ENCODE measurements around the gene CTR9. TPM values are rescaled to one million over a fixed set of nuclear protein-coding genes. Genes with fewer than 3 reads are reported as not detected.

CTR9 gene
- polyA plus RNA-seq, 3 donors: 8.2 to 15.3 (median 13.9) TPM

DNA sequence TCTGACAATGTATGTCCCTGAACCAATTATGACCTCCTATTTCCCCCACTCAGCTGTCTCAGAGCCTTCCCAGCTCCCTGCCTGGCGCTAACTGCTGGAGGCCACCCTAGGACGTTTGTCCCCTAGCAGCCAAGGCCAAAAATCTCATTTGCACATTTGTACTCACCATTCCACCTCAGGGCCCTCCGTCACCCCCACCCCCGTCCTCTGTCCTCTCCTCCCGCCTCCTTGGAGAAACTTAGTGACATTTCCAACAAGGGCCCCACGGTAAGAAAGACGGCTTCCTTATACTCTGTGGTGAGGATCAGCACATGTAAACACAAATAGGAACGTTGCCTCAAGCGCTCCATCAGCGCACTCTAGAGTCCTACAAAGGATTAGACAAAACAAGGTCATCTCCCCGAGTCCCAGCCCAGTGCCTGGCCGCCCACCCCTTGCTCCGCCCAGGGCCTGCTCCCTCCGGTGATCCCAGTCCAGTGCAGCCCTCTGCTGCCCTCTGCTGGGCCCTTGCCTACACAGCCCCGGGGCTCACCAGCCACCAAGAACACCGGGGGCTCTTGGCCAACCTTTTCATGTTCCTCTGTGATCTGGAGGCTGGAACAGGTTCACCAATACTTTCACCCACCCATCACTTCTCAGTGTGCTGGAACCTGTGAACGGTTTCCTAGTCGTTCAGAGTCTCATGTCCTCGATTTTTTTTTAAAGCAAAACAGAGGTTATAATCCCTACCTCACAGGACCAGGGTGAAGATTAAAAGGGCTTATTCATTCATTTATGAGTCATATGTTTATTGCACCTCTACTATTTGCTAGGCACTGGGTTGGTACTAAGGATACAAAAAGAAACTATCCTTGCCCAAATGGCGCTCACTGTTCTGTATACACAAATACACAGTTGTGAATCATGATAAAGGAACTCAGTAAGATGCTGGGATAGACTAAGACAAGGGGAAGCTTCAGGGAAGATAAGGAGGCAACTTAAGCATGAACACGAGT, 15.3 kb upstream of the CTR9 start:
- WGBS, 3 donors: 10 to 13% (median 11%) methylated on average over 21 of the region's 21 CpGs
- H3K27ac ChIP-seq (ENCODE audit: low read depth, low read length): no peak overlapping the region

DNA sequence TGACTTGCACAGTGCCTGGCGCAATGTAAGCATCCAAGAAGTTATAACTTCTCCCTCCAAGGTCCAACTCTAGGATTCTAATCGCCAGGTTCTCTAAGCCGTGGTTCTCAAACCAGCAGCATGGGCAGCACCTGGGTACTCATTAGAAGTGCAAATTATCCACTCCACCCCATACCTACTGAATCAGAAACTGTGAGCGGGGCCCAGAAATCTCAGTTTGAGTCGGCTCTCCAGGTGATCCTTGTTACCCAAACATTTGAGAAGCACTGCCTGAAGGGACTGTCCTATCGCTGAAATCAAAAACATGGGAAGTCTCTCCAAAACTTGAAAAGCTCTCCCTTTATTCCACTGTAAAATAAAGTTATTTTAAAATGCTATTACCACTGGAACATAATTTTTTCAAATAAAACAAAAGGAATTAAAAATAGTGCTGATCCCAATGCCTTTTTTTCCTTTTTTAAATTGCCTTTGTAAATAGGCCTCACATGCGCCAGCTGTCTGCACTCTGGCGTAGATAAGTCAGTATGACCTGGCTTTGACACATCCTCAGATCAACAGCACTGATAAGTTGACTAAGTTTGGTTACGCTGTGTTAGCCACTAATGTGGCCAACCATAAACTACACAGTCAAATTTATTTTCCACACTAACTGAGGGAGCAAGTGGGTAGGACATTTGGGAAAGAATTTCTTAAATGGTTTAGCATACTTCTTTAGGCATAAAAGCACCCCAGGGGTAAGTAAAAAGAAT, 8.4 kb upstream of the CTR9 start:
- H3K27ac ChIP-seq (ENCODE audit: low read depth, low read length): no peak overlapping the region
- WGBS, 3 donors: 81 to 82% (median 81%) methylated on average over 9 of the region's 9 CpGs

DNA sequence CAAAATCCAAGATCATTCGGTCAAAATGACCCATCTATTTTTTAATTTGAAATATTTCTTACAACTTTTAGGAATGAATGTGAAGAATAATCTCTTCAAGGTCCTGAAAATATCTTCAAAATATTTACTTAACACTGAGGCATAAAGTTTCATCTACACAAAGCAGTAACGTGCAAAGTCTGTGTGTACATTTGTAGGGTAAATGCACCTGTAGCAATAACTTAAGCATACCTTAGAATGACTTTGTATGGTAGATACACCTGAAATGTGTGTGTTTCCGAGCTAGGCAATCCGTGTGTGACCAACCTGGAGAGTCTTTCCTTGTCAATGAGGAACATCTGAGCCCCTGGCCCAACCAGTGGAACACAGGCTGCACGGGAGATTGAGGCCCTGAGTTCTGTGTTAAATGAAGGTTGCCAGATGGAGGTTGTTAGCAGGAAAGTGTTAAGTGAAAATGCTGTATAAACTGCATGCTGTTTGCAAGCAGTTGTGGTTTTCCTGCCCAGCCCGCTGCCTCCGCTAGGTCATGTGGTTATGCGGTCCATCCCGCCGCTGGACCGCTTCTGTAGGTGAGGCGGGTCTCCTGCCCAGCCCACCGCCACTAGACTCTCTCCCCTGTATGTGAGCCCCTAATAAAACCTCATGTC, 7.6 kb upstream of the CTR9 start:
- 46 to 65% (median 56%) methylated on average over 13 of the region's 13 CpGs for WGBS, 3 donors
- H3K27ac ChIP-seq (ENCODE audit: low read depth, low read length): no peak overlapping the region

DNA sequence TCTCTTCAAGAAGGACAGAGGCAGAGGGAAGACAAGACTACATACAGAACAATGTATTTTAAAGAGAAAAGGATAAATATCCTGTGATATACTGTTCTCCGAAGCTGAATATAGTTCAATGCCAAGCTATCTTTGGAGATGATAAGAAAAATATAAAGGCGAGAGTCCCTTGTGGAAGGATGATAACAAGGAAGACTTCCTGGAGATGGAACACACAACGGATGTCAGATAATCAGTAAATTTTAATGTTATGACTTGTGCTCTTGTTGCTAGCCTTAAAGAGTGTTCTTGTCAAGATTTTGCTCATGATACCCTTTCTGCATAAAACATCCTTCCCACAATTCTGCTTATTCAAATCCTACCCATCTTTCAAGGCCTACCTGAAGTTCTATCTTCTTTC, 6.8 kb upstream of the CTR9 start:
- no peak overlapping the region for H3K27ac ChIP-seq (ENCODE audit: low read depth, low read length)
- 63 to 71% (median 71%) methylated on average over 3 of the region's 3 CpGs for WGBS, 3 donors

DNA sequence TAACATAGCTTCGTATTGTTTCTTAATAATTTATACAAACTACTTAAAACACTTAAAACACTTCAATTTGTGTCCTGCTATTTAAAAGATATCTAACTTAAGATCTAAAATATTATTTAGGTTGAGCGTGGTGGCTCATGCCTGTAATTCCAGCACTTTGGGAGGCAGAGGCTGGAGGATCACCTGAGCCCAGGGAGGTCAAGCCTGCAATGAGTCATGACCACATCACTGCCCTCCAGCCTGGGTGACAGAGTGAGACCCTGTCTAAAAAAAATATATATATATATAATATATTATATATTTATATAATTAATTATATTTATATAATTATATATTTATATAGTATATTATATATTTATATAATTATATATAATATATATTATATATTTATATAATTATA, 4.2 kb upstream of the CTR9 start:
- 93 to 97% (median 96%) methylated on average over 2 of the region's 2 CpGs for WGBS, 3 donors
- H3K27ac ChIP-seq (ENCODE audit: low read depth, low read length): no peak overlapping the region

DNA sequence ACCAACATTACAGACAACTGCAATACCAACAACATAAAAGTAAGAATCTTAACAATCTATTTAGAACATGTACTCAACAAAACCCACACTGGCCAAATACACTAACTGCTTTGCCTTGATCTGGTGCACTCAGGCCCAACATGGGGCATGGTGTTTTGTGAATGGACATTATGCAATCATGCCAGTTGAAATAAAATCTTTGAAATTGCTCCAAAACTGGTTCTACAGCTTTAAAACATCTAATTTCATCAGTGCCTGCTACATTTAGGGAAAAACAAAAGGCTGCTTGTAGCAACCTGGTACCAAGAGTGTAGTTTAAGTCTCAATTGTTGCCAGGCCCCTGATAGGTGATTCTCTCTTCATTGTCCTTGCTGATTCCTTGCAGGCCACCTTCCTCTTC, 3.3 kb upstream of the CTR9 start:
- H3K27ac ChIP-seq (ENCODE audit: low read depth, low read length): no peak overlapping the region

DNA sequence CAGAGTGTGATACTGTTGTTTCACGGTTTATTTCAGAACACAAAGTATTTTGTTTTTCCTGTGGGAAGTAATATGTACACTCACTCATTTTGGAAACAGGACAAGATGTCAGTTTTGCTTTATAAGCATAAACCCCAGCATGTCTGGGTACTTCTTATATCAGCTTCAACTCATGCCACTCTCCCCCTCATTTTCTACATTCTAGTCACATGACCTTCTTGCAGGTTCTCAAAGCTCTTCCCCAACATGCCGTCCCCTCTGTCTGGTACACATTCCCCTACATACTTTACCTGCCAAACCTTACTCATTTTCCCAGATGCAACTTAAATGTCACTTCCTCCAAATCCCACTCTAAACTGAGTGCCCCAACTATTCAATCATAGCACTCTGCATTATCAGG, 1.6 kb upstream of the CTR9 start:
- 50 to 68% (median 56%) methylated on average over 2 of the region's 2 CpGs for WGBS, 3 donors
- no peak overlapping the region for H3K27ac ChIP-seq (ENCODE audit: low read depth, low read length)

DNA sequence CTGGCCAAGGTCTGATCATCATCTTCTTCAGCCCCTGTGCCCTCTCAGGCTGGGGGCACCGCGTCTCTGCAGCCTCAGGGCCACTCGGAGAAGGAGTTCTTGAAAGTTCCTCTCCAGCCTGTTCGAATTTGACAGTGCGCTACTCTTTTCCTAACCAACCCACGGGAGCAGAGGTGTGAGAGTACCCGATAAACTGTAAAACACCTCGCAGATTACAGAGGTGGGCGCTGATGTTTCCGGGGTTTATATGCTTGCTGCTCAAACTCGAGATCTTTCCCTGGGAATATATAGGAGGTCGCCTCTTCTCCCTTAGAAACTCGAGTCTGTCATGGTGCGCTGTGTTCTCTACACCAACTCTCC, 515 bp downstream of the CTR9 start:
- WGBS, 3 donors: 0 to 1% (median 1%) methylated on average over 14 of the region's 14 CpGs
- H3K27ac ChIP-seq (ENCODE audit: low read depth, low read length): no peak overlapping the region

DNA sequence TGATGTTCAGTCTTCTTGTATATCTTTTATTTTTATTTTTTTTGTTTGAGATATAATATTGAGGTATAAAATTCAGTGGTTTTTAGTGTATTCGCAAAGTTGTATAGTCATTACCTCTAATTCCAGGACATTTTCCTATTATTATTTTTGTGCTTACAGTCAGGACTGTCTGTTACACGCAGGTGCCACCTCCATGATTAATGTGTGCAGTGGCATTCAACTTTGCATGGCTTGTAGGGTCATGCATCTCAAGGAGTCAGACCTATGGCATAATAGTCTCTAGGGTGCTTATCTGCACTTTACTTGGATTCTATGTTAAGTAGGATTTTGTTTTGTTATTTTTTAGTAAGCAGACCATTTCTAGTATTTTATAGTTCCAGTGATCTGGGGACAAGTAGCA, 1.0 kb downstream of the CTR9 start:
- 26 to 45% (median 44%) methylated on average over 2 of the region's 2 CpGs for WGBS, 3 donors
- H3K27ac ChIP-seq (ENCODE audit: low read depth, low read length): no peak overlapping the region

DNA sequence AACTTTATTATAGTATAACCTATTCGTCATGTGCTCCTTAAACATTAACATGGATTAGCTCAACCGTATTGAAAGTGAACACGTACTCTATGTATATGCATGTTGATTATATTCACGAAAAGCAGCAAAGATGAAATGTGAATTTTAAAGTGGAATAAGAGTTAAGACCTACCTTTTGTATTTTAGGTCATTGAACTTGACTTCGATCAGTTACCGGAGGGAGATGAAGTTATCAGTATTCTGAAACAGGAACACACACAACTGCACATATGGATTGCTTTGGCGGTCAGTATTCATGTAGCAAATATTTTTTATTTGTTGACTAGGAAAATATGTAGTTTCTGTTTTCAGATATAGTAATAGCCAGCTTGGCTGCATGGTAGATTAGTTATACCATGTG, 1.4 kb downstream of the CTR9 start:
- 52 to 90% (median 88%) methylated on average over 7 of the region's 7 CpGs for WGBS, 3 donors
- H3K27ac ChIP-seq (ENCODE audit: low read depth, low read length): no peak overlapping the region

DNA sequence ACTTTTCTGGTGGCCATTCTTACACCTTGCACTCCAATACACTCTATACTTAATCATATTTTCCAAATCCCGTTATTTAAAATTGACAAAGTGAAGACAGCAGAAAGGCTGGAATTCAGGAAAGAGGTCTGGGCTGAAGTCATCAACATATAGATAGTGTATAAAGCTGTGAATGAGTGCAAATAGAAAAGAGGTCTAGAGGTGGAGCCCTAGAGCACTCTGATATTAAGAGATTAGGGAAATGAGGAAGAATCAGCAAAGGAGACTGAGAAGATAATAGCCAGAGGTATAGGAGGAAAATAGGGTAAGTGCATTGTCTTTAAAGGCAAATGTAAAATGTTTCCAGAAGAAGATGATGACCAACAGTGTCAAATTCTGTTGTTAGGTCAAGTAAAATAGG, 7.9 kb downstream of the CTR9 start:
- no peak overlapping the region for H3K27ac ChIP-seq (ENCODE audit: low read depth, low read length)
- WGBS, 3 donors: 88 to 98% (median 91%) methylated on average over 1 of the region's 1 CpG

DNA sequence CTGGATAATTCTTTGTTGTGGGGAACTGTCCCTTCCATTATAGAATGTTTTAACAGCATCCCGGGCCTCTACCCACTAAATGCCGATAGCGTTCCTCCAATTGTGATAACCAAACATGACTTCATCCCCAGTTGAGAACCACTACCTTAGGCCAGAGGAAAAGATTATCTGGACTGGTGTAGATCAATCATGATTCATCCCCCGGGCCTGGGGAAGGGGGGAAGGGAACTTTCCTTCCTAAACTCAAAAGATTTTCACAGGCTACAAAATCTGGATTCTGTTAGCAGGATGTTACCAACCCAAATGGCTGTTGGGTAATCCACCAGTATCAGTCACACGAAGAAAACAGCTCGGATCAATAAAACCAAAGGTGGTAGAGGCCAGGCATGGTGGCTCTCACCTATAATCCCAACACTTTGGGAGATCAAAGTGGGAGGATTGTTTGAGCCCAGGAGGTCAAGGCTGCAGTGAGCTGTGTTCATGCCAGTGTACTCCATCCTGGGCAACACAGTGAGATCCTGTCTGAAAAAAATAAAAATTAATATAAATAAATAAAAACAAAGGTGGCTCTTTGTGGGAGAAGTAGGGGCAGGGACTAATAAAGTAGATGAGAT, 10.1 kb downstream of the CTR9 start:
- H3K27ac ChIP-seq (ENCODE audit: low read depth, low read length): no peak overlapping the region
- WGBS, 3 donors: 81 to 93% (median 91%) methylated on average over 6 of the region's 6 CpGs

DNA sequence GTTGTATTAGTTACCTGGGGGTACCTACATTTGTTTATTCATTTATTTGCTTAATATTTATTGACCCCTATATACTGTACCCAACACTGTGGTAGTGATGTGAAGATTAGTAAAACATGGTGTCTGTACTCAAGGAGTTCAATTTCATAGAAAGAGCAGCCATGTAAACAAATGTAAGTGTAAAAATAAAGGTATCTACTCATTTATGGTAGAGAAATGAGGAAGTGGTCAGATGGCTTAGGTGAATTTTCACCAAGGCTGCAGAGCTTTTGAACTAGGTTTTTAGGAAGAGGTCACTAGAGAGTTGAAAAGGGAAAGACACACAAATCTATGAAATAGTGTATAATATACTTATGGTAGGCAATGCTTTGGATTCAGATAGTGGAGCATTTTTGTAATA, 11.1 kb downstream of the CTR9 start:
- H3K27ac ChIP-seq (ENCODE audit: low read depth, low read length): no peak overlapping the region

DNA sequence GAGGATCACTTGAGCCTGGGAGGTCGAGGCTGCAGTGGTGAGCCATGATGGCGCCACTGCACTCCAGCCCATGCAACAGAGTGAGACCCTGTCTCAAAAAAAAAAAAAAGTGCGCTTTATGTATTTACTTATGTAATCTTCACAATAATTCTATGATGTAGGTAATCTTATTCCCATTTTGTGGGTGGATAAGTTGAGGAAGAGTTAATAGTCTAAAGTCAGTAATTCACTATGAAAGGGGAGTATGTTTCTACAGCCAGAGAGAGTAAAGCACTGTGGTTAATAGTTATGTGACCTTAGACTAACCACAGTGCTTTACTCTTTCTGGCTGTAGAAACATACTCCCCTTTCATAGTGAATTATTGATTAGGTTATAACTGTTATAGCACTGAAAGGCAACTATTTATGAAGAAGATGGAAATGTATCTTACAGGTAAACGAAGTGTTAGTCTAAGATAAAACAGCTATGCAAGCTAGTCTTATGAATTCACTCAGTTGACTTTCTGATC, 11.9 kb downstream of the CTR9 start:
- 92 to 99% (median 96%) methylated on average over 4 of the region's 4 CpGs for WGBS, 3 donors
- H3K27ac ChIP-seq (ENCODE audit: low read depth, low read length): no peak overlapping the region

DNA sequence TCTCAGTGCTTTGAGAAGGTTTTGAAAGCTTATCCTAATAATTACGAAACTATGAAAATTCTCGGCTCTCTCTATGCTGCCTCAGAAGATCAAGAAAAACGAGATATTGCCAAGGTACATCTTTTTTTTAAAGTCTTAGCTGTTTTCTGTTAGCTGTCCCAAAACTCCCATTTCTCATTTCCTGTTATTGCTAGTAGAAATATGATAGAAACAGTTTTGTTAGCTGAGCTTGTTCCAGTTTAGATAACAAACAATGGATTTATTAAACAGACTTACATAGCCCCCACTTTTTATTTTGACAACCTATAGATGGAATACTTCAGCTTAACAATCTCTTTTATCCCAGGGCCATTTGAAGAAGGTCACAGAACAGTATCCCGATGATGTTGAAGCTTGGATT, 12.7 kb downstream of the CTR9 start:
- 85 to 89% (median 88%) methylated on average over 4 of the region's 4 CpGs for WGBS, 3 donors
- H3K27ac ChIP-seq (ENCODE audit: low read depth, low read length): no peak overlapping the region

DNA sequence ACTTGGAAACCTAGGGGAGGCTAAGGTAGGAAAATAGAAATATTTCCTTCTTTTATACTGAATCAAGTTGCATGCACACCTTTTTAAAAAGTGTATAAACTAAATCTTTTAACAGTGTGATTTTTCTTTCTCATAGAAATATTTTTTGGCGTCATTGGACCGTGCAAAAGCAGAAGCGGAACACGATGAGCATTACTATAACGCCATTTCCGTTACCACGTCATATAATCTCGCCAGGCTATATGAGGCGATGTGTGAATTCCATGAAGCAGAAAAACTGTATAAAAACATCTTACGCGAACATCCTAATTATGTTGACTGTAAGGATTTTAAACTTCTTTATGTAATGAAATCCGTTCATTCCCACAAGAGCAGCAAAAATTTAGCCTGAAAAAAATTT, 13.4 kb downstream of the CTR9 start:
- WGBS, 3 donors: 89 to 98% (median 90%) methylated on average over 12 of the region's 12 CpGs

DNA sequence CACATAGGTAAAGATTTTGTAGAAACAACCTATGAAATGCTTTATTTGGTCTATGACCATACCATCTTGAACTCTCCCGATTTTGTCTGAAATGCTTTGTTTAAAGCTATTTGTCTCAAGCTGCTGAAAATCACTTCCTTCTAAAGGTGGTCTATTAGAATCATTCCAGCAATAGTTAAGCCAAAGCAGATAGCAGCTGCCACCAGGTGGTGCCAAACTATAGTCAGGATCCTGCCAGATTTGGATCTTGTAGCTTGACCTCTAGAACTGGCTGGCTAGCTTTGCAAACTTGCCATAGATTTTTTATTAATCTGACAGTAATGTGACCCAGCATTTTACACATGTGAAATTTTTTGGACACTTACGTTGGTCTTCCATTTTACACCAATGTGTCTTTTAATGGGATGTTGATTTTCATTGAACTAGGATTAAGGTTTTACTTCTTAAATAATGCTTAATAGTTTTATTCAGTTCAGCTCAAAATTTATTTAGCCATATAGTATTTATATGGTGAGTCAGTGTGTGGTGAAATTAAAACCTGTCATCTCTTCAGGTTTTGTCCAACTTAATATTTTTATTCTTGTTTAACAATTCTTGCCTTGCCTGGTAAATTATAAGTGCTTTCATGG, 19.7 kb downstream of the CTR9 start:
- H3K27ac ChIP-seq (ENCODE audit: low read depth, low read length): no peak overlapping the region
- WGBS, 3 donors: 14 to 53% (median 38%) methylated on average over 2 of the region's 2 CpGs

More for the DNA sequence above, 13.4 kb downstream of the CTR9 start:
- no peak overlapping the region for H3K27ac ChIP-seq (ENCODE audit: low read depth, low read length)

DNA sequence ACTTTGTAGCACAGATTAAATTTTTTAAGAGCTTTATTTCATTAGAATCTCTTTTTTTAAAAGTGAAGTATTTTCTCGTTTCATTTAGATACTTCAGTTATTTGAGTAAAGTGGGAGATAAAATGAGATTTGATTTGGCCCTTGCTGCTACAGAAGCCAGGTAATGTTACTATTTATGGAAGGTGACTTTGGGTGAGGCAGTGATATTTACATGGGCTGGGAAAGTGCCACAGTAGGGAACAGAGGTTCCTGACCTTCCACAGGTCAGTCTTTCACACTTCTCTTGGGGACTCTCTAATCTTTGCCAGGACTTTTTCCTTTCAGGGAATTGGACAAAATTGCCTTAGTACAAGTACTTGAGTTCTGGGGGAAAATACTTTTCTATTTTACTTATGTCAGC, 20.4 kb downstream of the CTR9 start:
- H3K27ac ChIP-seq (ENCODE audit: low read depth, low read length): no peak overlapping the region
- WGBS, 3 donors: 50 to 94% (median 93%) methylated on average over 1 of the region's 1 CpG

Measured in adipose tissue (tissue), 3 donors.